Activated CD4-positive, CD25-positive, alpha-beta regulatory T cell treated with anti-CD3 and anti-CD28 coated beads, Interleukin-2, amount 50 U/mL, for 24 hours (primary cell): Measurements from ENCODE around the gene HLA-DPA1.
"Not testable (repeated sequence)": the region's sequence is repeated elsewhere in the genome, so short reads cannot be mapped to it uniquely, and the experiment has no call there.

Experiments
- ATAC-seq, 2 donors: fragments of 150-1000 bp; cut with Tn5 transposase; one replicate each; pipeline ENCODE4 v1.10.0; 2021; ENCODE audit warnings: mild to moderate bottlenecking in 1 of 2, moderate library complexity in 1 of 2

The HLA-DPA1 gene

GRCh38 chr6:33073431-33073871 lies at the start of gene HLA-DPA1:
Gene HLA-DPA1 (minus strand): TSS chr6:33073649.
- ATAC-seq: peak; percentile 70

GRCh38 chr6:33123181-33123580 lies 49.7 kb upstream of the HLA-DPA1 start:
- ATAC-seq: no peak

- ATAC-seq: no peak
Measured at GRCh38 chr6:33120001-33120400, 46.6 kb upstream of the HLA-DPA1 start.

DNA sequence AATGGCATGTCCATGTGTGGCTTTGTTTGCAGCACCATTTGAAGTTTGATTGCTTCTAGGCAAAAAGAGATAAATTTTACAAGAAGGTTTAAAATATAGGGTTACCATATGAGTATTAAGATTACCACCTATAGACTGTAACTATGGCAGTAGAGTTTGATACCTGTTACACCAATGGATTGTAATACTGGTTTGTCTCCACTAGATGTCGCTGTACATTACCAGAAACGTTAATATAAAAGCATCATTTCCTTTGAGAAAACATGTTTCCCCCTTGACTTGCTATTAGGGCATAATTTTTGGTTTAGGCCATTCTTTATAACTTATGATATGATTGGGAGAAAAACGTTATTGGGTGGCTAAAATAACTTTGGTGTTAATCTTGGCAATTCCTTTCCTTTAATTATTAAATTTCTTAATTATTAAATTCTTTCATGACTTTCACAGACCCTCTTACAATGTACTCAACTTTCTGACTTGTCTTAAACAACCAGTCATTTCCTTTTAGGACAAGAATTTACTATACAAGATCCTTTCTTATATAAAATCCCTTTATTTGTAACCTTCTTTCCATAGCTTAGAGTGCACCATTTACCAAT lies 45.2 kb upstream of the HLA-DPA1 start:
- peak; percentile 56 to 71 for ATAC-seq

DNA sequence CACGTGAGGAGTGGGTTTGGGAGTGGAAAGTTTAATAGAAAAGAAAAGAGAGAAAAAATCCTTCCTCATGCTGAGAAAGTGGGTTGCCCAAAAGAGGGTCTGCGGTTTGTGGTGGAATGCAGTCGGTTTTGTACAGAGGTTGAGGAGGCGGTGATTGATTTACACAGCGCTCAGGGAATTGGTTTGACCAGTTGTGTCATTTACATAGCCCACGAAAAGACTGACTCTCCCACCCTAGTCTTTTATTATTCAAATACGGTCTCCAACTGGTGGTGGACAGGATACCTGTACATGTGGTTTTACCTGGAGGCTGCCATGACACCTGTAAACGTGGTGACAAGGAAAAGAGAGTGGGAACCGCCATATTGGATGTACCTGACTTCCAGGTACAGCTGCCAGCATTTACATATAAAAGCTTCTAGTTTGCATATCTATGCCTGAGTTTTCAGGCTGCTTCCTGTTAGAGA lies 44.4 kb upstream of the HLA-DPA1 start:
- ATAC-seq: no peak

GRCh38 chr6:33116841-33117711 lies 43.6 kb upstream of the HLA-DPA1 start:
- ATAC-seq: no peak

GRCh38 chr6:33116417-33116816 lies 43.0 kb upstream of the HLA-DPA1 start:
- no peak for ATAC-seq

DNA sequence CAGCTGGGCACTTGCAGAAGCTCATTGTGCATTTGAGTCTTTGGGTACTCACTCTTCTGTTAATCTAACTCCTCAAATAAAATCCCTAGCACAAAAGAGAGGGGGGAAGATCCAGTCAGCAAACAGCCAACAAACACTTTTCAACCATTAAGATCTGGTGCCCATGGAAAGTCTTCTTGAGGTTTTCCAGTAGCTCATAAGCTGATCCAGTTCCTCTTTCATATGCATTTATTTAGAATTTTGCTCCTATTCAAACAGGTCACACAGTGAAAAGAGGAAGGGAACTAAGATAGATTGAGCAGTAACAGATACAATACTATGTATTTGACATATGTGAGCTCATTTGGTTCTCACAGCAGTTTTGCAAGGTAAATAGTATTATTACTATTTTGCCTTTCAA lies 41.0 kb upstream of the HLA-DPA1 start:
- ATAC-seq: no peak

GRCh38 chr6:33113755-33114154 lies 40.3 kb upstream of the HLA-DPA1 start:
- no peak for ATAC-seq

- peak; percentile 89 to 92 for ATAC-seq
Measured at GRCh38 chr6:33112148-33112547, 38.7 kb upstream of the HLA-DPA1 start.

- no peak for ATAC-seq
Measured at GRCh38 chr6:33108307-33108706, 34.9 kb upstream of the HLA-DPA1 start.

DNA sequence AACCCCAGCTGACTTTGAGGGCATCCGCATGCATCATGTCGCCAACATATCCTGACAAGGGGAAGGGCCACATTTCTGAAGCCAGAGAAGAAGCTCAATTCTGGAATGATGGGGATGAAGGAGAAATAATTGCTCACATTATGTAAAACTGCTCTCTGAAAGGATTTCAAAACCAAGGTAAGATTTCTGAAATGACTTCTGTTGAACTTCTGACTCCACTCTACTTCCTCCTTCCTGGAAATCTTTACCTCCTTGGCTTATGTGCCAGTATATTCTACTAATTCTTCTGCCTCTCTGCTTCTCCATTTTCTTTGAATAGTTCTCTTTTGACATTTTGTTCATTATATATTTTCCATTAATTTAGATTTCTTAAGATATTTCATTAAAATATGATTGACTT lies 34.2 kb upstream of the HLA-DPA1 start:
- no peak for ATAC-seq

DNA sequence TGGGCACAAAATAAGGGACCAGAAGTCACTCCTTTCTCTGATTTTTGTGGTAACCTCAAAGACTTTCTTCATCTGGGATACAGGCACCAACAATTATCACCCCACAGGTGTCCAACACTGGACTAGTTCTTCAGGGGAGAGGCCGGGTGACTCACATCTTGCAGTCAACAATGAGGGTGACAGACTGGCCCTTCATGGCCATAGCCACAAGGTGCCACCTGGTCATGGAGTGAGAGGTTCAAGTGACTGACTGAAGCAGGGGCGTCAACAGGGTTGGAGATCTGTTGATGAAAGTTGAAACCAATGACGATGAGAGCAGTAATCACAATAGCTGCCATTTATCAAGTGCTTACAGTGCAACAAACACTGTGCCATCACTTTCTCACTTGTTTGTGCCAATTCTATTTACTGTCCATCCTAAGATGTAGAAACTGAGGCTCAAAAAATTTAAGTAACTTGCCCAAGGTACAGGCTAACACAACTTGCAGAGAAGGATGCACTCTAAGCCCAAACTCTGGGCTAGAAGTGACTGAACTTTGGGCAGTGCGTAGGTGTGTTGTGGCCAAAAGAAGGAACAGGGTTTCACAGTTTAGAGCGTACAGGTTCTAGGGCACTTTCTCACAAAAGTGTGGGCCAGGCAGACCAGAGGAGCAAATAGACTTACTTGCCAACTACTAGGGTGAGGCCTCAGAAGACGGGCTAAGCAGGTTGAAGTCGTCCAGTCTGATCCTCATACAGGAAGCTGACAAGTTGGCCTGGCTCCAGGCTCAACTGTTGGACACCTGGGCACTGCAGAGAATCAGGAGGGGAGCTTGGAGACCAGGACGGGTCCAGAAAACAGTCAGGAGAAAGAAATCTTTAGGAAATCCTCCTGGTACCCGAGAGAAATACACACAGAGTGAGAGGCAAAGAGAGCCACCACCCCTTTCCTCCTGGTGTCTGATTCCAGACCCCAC lies 32.7 kb upstream of the HLA-DPA1 start:
- no peak for ATAC-seq

- no peak for ATAC-seq
Measured at GRCh38 chr6:33105386-33105785, 31.9 kb upstream of the HLA-DPA1 start.

GRCh38 chr6:33104887-33105286 lies 31.4 kb upstream of the HLA-DPA1 start:
- no peak for ATAC-seq

- ATAC-seq: no peak
Measured at GRCh38 chr6:33103776-33104175, 30.3 kb upstream of the HLA-DPA1 start.

GRCh38 chr6:33101121-33101737 lies 27.8 kb upstream of the HLA-DPA1 start:
- ATAC-seq: not testable (repeated sequence)

DNA sequence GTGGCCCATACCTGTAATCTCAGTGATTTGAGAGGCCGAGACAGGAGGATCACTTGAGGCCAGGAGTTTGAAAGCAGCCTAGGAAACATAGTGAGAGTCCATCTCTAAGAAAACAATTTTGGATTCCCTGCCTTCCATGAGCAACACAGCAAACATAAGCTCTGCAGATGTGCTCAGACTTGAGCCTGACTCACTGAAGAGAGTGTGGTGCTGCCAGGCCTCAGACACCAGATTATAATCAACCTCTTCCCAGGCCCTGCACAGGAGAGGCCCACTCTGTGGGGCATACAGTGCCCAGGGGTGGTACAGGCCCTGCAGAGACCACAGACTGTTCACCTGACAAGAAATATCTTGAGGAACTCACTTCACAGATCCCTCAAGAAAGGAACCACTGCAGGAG lies 22.2 kb upstream of the HLA-DPA1 start:
- ATAC-seq: no peak

- no peak for ATAC-seq
Measured at GRCh38 chr6:33093855-33094254, 20.4 kb upstream of the HLA-DPA1 start.

- no peak for ATAC-seq
Measured at GRCh38 chr6:33092385-33092784, 18.9 kb upstream of the HLA-DPA1 start.

- peak; percentile 65 to 79 for ATAC-seq
Measured at GRCh38 chr6:33091957-33092356, 18.5 kb upstream of the HLA-DPA1 start.

GRCh38 chr6:33088931-33089620 lies 15.6 kb upstream of the HLA-DPA1 start:
- no peak for ATAC-seq
